SK-N-SH (cell line): ENCODE results near the gene OGFRL1. TPM values are rescaled to one million over a fixed set of nuclear protein-coding genes. Genes with fewer than 3 reads are reported as not detected.

ENCODE experiments used
- CTCF ChIA-PET: fragments of 300-600, 350-600 bp; formaldehyde crosslinking; extraction: SDS; loops from one replicate; lab custom pipeline; 2021; lab: Yijun Ruan, JAX
- POLR2A ChIA-PET: fragments of 350-600 bp; sonication (Branson Sonifier 250); formaldehyde crosslinking; extraction: SDS; loops from one replicate; lab custom pipeline; 2020; ENCODE audit warnings: antibody characterized with exemption, inconsistent platforms; lab: Yijun Ruan, JAX
- DNase-seq: peaks from one replicate; pipeline ENCODE4 v3.0.0; 2012
- H2AFZ ChIP-seq: fragments of 200-600 bp; sonication (generic); 2 replicates; pipeline ENCODE4 v1.8.1; 2016; ENCODE audit warnings: antibody characterized with exemption, mild to moderate bottlenecking, low read depth
- H3F3A ChIP-seq: fragments of 200-600 bp; sonication (generic); replicated peaks from 2 replicates; pipeline ENCODE3; 2016; ENCODE audit warnings: antibody characterized with exemption, mild to moderate bottlenecking; ENCODE audit not compliant: insufficient read depth
- H3K27ac ChIP-seq, 2 experiments: fragments of 200-500 bp in 1 of 2; fragments of 200-600 bp in 1 of 2; sonication (Bioruptor generic) in 1 of 2; sonication (generic), shearing (Covaris generic) in 1 of 2; 2 replicates each; pipeline versions ENCODE4 v1.5.1 to v1.6.1; 2014 to 2016; ENCODE audit warnings: low read depth in 2 of 2, inconsistent platforms in 1 of 2, low read length in 1 of 2, mild to moderate bottlenecking in 1 of 2, mixed read lengths in 1 of 2
- H3K27me3 ChIP-seq: fragments of 200-600 bp; sonication (generic), shearing (Covaris generic); 2 replicates; pipeline ENCODE4 v1.6.1; 2016; ENCODE audit warnings: mixed run types; ENCODE audit not compliant: insufficient read depth
- H3K36me3 ChIP-seq, 2 experiments: fragments of 200-500 bp in 1 of 2; fragments of 200-600 bp in 1 of 2; sonication (Bioruptor generic) in 1 of 2; sonication (generic) in 1 of 2; replicated peaks in 1 of 2; 2 replicates each; pipeline versions ENCODE3 to v1.5.1; 2014 to 2016; ENCODE audit warnings: low read length in 1 of 2, mild to moderate bottlenecking in 1 of 2; ENCODE audit not compliant: insufficient read depth in 2 of 2, control insufficient read depth in 1 of 2
- H3K4me1 ChIP-seq, 2 experiments: fragments of 200-500 bp in 1 of 2; fragments of 200-600 bp in 1 of 2; sonication (Bioruptor generic) in 1 of 2; sonication (generic), shearing (Covaris generic) in 1 of 2; 2 replicates each; pipeline versions ENCODE4 v1.5.1 to v1.6.1; 2014 to 2016; ENCODE audit warnings: low read depth in 1 of 2, low read length in 1 of 2, mixed run types in 1 of 2; ENCODE audit not compliant: insufficient read depth in 2 of 2, control insufficient read depth in 1 of 2
- H3K4me2 ChIP-seq: fragments of 200-600 bp; sonication (generic), shearing (Covaris generic); 2 replicates; pipeline ENCODE4 v1.6.1; 2017; ENCODE audit warnings: mixed run types
- H3K4me3 ChIP-seq, 2 experiments: fragments of 200-500 bp in 1 of 2; fragments of 200-600 bp in 1 of 2; sonication (Bioruptor generic) in 1 of 2; sonication (generic), shearing (Covaris generic) in 1 of 2; 2 replicates each; pipeline versions ENCODE4 v1.5.1 to v1.8.1; 2014 to 2016; ENCODE audit warnings: low read depth in 2 of 2, inconsistent platforms in 1 of 2, low read length in 1 of 2, mild to moderate bottlenecking in 1 of 2, mixed read lengths in 1 of 2, moderate library complexity in 1 of 2
- H3K79me2 ChIP-seq: fragments of 200-600 bp; sonication (generic); 2 replicates; pipeline ENCODE4 v1.8.1; 2017; ENCODE audit warnings: mild to moderate bottlenecking; ENCODE audit not compliant: insufficient read depth
- H3K9ac ChIP-seq: fragments of 200-600 bp; sonication (generic); 2 replicates; pipeline ENCODE4 v1.6.1; 2017; ENCODE audit warnings: mixed run types
- H3K9me2 ChIP-seq: fragments of 200-600 bp; sonication (generic); 2 replicates; pipeline ENCODE4 v1.6.1; 2017; ENCODE audit warnings: mixed run types
- H3K9me3 ChIP-seq: fragments of 200-600 bp; sonication (generic); 2 replicates; pipeline ENCODE4 v1.6.1; 2017; ENCODE audit warnings: mixed run types, mild to moderate bottlenecking, moderate library complexity
- H4K20me1 ChIP-seq: fragments of 200-600 bp; sonication (generic); 2 replicates; pipeline ENCODE4 v1.6.1; 2017; ENCODE audit warnings: mild to moderate bottlenecking, mixed run types; ENCODE audit not compliant: insufficient read depth
- EZH2phosphoT487 ChIP-seq: fragments of 200-600 bp; sonication (generic); IDR thresholded peaks from 2 replicates; pipeline ENCODE4 v1.6.1; 2017; ENCODE audit warnings: low read depth, mixed run types, mild to moderate bottlenecking, antibody characterized with exemption, moderate library complexity, borderline replicate concordance
- FOSL2 ChIP-seq: IDR thresholded peaks from 2 replicates; pipeline ENCODE4 v1.4.0; 2012; ENCODE audit warnings: low read depth, mild to moderate bottlenecking, moderate library complexity, borderline replicate concordance
- FOXM1 ChIP-seq: IDR thresholded peaks from 2 replicates; pipeline ENCODE4 v1.4.0; 2012; ENCODE audit warnings: low read depth, mild to moderate bottlenecking
- GABPA ChIP-seq: IDR thresholded peaks from 2 replicates; pipeline ENCODE4 v1.4.0; 2012; ENCODE audit warnings: low read depth, mild to moderate bottlenecking
- GATA2 ChIP-seq: sonication (generic); formaldehyde crosslinking; IDR thresholded peaks from 2 replicates; pipeline ENCODE4 v1.5.0; 2020; ENCODE audit warnings: mild to moderate bottlenecking, missing genetic modification reagents
- JUND ChIP-seq: IDR thresholded peaks from 2 replicates; pipeline ENCODE4 v1.4.0; 2012
- NRF1 ChIP-seq: IDR thresholded peaks from 2 replicates; pipeline ENCODE4 v1.6.1; 2012; ENCODE audit warnings: low read depth, mild to moderate bottlenecking, low read length
- POLR2AphosphoS5 ChIP-seq: IDR thresholded peaks from 2 replicates; pipeline ENCODE4 v1.6.1; 2012; ENCODE audit warnings: low read depth, low read length
- RAD21 ChIP-seq: IDR thresholded peaks from 2 replicates; pipeline ENCODE4 v1.6.1; 2012; ENCODE audit warnings: mild to moderate bottlenecking, low read length
- RCOR1 ChIP-seq: fragments of 150-350 bp; IDR thresholded peaks from 2 replicates; pipeline ENCODE4 v1.6.1; 2017; ENCODE audit warnings: antibody characterized with exemption, low read length
- TCF12 ChIP-seq: IDR thresholded peaks from 2 replicates; pipeline ENCODE4 v1.4.0; 2012
- TEAD4 ChIP-seq: IDR thresholded peaks from 2 replicates; pipeline ENCODE4 v1.4.0; 2012; ENCODE audit warnings: mild to moderate bottlenecking, borderline replicate concordance; ENCODE audit not compliant: insufficient read depth
- YY1 ChIP-seq: IDR thresholded peaks from 2 replicates; pipeline ENCODE4 v1.4.0; 2012; ENCODE audit warnings: low read depth, mild to moderate bottlenecking
- polyA plus RNA-seq, 3 experiments: library from polyadenylated mRNA; depleted of rRNA; stranded (reverse); fragments of >200 nt; gene quantifications; 2 replicates each; pipeline ENCODE4 v1.2.3, GENCODE V29; 2012
- TF ChIP-seq, protein P1 (sequence below): fragments of 150-350 bp; IDR thresholded peaks from 2 replicates; pipeline ENCODE4 v1.6.1; 2017; ENCODE audit warnings: antibody characterized with exemption, low read length, low read depth, borderline replicate concordance
- TF ChIP-seq, protein P2 (sequence below): IDR thresholded peaks from 2 replicates; pipeline ENCODE4 v1.4.0; 2012; ENCODE audit warnings: low read depth, borderline replicate concordance
- TF ChIP-seq, protein P3 (sequence below): fragments of 150-350 bp; IDR thresholded peaks from 2 replicates; pipeline ENCODE4 v1.6.1; 2016; ENCODE audit warnings: mild to moderate bottlenecking, low read depth, low read length
- TF ChIP-seq, protein P4 (sequence below): IDR thresholded peaks from 2 replicates; pipeline ENCODE4; 2012

The OGFRL1 gene
- polyA plus RNA-seq, 1 of the 3 experiments (the other 2 are of a cell fraction), result 2.4 TPM

DNA sequence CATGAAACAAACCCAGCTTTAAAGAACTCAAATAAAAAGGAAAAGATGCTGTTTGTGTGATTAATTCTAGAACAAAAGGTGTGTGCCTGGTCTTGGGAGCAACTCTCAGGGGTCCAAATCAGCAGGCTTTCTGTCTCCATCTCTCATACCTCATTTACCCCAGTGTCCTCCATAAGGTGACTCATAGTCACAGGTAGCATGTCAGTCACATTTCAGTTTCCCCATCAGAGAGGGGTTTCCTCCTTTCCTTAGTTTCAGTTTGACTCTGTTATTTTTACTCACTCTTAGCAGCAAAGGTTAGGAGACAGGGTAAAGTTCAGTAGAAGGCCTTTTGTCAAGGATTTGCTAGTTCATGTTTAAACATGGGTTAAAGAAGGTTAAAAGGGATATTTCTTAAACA is 46.2 kb downstream of the OGFRL1 start:
- Histone ChIP-seq H3K4me3 (no peak overlapping the region), H3F3A (peaks cover 4% of the 10 kb centered on the region), H4K20me1 (no peaks in the 10 kb centered on the region), H3K4me2 (no peak overlapping the region), H3K9ac (no peak overlapping the region), H3K36me3 (no peaks in the 10 kb centered on the region), H3K27me3 (no peaks in the 10 kb centered on the region), H2AFZ (no peak overlapping the region), H3K4me1 (no peaks in the 10 kb centered on the region), H3K79me2 (no peaks in the 10 kb centered on the region), H3K9me3 (no peaks in the 10 kb centered on the region), H3K9me2 (no peaks in the 10 kb centered on the region), H3K27ac (no peak overlapping the region)
- no peak for DNase-seq
- TF ChIP-seq GABPA (no peak), TEAD4 (no peak), YY1 (no peak), JUND (no peak), TCF12 (no peak), GATA2 (CRISPR knock-in tag) (no peak), RCOR1 (no peak), FOSL2 (no peak), RAD21 (no peak), EZH2phosphoT487 (no peak), POLR2AphosphoS5 (no peak), FOXM1 (no peak), NRF1 (no peak)
- TF ChIP-seq, protein P1, sequence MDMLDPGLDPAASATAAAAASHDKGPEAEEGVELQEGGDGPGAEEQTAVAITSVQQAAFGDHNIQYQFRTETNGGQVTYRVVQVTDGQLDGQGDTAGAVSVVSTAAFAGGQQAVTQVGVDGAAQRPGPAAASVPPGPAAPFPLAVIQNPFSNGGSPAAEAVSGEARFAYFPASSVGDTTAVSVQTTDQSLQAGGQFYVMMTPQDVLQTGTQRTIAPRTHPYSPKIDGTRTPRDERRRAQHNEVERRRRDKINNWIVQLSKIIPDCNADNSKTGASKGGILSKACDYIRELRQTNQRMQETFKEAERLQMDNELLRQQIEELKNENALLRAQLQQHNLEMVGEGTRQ, result no peak
- TF ChIP-seq, protein P2, sequence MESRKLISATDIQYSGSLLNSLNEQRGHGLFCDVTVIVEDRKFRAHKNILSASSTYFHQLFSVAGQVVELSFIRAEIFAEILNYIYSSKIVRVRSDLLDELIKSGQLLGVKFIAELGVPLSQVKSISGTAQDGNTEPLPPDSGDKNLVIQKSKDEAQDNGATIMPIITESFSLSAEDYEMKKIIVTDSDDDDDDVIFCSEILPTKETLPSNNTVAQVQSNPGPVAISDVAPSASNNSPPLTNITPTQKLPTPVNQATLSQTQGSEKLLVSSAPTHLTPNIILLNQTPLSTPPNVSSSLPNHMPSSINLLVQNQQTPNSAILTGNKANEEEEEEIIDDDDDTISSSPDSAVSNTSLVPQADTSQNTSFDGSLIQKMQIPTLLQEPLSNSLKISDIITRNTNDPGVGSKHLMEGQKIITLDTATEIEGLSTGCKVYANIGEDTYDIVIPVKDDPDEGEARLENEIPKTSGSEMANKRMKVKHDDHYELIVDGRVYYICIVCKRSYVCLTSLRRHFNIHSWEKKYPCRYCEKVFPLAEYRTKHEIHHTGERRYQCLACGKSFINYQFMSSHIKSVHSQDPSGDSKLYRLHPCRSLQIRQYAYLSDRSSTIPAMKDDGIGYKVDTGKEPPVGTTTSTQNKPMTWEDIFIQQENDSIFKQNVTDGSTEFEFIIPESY, result no peak
- TF ChIP-seq, protein P3, sequence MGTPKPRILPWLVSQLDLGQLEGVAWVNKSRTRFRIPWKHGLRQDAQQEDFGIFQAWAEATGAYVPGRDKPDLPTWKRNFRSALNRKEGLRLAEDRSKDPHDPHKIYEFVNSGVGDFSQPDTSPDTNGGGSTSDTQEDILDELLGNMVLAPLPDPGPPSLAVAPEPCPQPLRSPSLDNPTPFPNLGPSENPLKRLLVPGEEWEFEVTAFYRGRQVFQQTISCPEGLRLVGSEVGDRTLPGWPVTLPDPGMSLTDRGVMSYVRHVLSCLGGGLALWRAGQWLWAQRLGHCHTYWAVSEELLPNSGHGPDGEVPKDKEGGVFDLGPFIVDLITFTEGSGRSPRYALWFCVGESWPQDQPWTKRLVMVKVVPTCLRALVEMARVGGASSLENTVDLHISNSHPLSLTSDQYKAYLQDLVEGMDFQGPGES, result no peak
- TF ChIP-seq, protein P4, sequence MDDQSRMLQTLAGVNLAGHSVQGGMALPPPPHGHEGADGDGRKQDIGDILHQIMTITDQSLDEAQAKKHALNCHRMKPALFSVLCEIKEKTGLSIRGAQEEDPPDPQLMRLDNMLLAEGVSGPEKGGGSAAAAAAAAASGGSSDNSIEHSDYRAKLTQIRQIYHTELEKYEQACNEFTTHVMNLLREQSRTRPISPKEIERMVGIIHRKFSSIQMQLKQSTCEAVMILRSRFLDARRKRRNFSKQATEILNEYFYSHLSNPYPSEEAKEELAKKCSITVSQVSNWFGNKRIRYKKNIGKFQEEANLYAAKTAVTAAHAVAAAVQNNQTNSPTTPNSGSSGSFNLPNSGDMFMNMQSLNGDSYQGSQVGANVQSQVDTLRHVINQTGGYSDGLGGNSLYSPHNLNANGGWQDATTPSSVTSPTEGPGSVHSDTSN, result no peak
- POLR2A ChIA-PET, result no interaction called here
- CTCF ChIA-PET, result interaction anchor here (1.5 kb wide), 1 partner anchor 9 kb away, joined by 4 read pairs; no protein-coding TSS in a partner anchor
